Parathyroid adenoma (tissue), 2 donors: ENCODE results near the gene BORCS8.

ENCODE experiments used
- H2AFZ ChIP-seq: fragments of 300-600 bp; sonication (generic); one replicate; pipeline ENCODE4 v1.7.0; 2017; ENCODE audit warnings: antibody characterized with exemption, mild to moderate bottlenecking
- H3K27ac ChIP-seq: fragments of 300-600 bp; sonication (generic); one replicate; pipeline ENCODE4 v1.7.0; 2017
- H3K27me3 ChIP-seq: fragments of 300-600 bp; sonication (generic); one replicate; pipeline ENCODE4 v1.7.0; 2017; ENCODE audit warnings: low read length; ENCODE audit not compliant: control insufficient read depth, insufficient read depth
- H3K36me3 ChIP-seq: fragments of 300-600 bp; sonication (generic); one replicate; pipeline ENCODE4 v1.7.0; 2017; ENCODE audit warnings: low read length; ENCODE audit not compliant: control insufficient read depth, insufficient read depth
- H3K4me1 ChIP-seq: fragments of 300-600 bp; sonication (generic); one replicate; pipeline ENCODE4 v1.7.0; 2017; ENCODE audit warnings: control low read depth
- H3K4me2 ChIP-seq: fragments of 300-600 bp; sonication (generic); one replicate; pipeline ENCODE4 v1.7.0; 2017; ENCODE audit warnings: low read length
- H3K4me3 ChIP-seq: fragments of 300-600 bp; sonication (generic); one replicate; pipeline ENCODE4 v1.7.0; 2017; ENCODE audit warnings: low read depth, low read length
- H3K79me2 ChIP-seq: fragments of 300-600 bp; sonication (generic); one replicate; pipeline ENCODE4 v1.7.0; 2017; ENCODE audit warnings: control low read depth
- H3K9ac ChIP-seq: fragments of 300-600 bp; sonication (generic); one replicate; pipeline ENCODE4 v1.7.0; 2017; ENCODE audit warnings: mild to moderate bottlenecking
- H3K9me3 ChIP-seq: fragments of 300-600 bp; sonication (generic); one replicate; pipeline ENCODE4 v1.7.0; 2017; ENCODE audit warnings: low read length; ENCODE audit not compliant: control insufficient read depth
- CTCF ChIP-seq: fragments of 300-600 bp; sonication (generic); IDR thresholded peaks from one replicate; pipeline ENCODE4 v1.7.0; 2017; ENCODE audit warnings: antibody characterized with exemption, mild to moderate bottlenecking
- donor health status: primary hyperparathyroidism.

The BORCS8 gene

GRCh38 chr19:19212916-19213315 lies 21.0 kb upstream of the BORCS8 start:
- no peak overlapping the region for H2AFZ ChIP-seq
- H3K9ac ChIP-seq, result no peak overlapping the region
- no peak overlapping the region for H3K27ac ChIP-seq
- H3K36me3 ChIP-seq, result no peaks in the 10 kb centered on the region
- H3K4me2 ChIP-seq, result no peak overlapping the region
- TF ChIP-seq CTCF, result no peak
- no peaks in the 10 kb centered on the region for H3K79me2 ChIP-seq
- no peaks in the 10 kb centered on the region for H3K4me1 ChIP-seq
- no peak overlapping the region for H3K4me3 ChIP-seq
- no peaks in the 10 kb centered on the region for H3K9me3 ChIP-seq
- H3K27me3 ChIP-seq, result peaks cover 7% of the 10 kb centered on the region

- no peak within 1 kb of the TSS for H3K4me3 ChIP-seq
- H3K9me3 ChIP-seq, result no peaks in the 10 kb centered on the region
- H2AFZ ChIP-seq, result no peak within 1 kb of the TSS
- H3K27me3 ChIP-seq, result peaks cover 7% of the 10 kb centered on the region
- no peak within 1 kb of the TSS for H3K9ac ChIP-seq
- no peaks in the 10 kb centered on the region for H3K4me1 ChIP-seq
- no peaks in the 10 kb centered on the region for H3K36me3 ChIP-seq
- TF ChIP-seq CTCF, result no peak
- H3K79me2 ChIP-seq, result no peaks in the 10 kb centered on the region
- no peak within 1 kb of the TSS for H3K4me2 ChIP-seq
- H3K27ac ChIP-seq, result no peak within 1 kb of the TSS
Measured at GRCh38 chr19:19211499-19212420, 19.8 kb upstream of the BORCS8 start, which contains the start of gene NCAN. Gene NCAN, plus strand, starts transcription at chr19:19211958. Its CDS starts 4,996 bp downstream, at chr19:19216954.

GRCh38 chr19:19209372-19209771 lies 17.4 kb upstream of the BORCS8 start:
- Histone ChIP-seq H3K36me3 (no peaks in the 10 kb centered on the region), H3K27ac (no peak overlapping the region), H3K4me1 (no peaks in the 10 kb centered on the region), H3K79me2 (no peaks in the 10 kb centered on the region), H2AFZ (no peak overlapping the region), H3K9me3 (no peaks in the 10 kb centered on the region), H3K4me2 (no peak overlapping the region), H3K27me3 (peaks cover 7% of the 10 kb centered on the region), H3K4me3 (no peak overlapping the region), H3K9ac (no peak overlapping the region)
- no peak for TF ChIP-seq CTCF

GRCh38 chr19:19207637-19208572 lies 16.0 kb upstream of the BORCS8 start:
- no peak overlapping the region for H3K4me2 ChIP-seq
- H3K9ac ChIP-seq, result no peak overlapping the region
- H3K27ac ChIP-seq, result no peak overlapping the region
- no peak overlapping the region for H3K4me3 ChIP-seq
- no peaks in the 10 kb centered on the region for H3K36me3 ChIP-seq
- no peaks in the 10 kb centered on the region for H3K79me2 ChIP-seq
- no peaks in the 10 kb centered on the region for H3K9me3 ChIP-seq
- H3K4me1 ChIP-seq, result peaks cover 1% of the 10 kb centered on the region
- no peak overlapping the region for H2AFZ ChIP-seq
- no peak for TF ChIP-seq CTCF
- peaks cover 7% of the 10 kb centered on the region for H3K27me3 ChIP-seq
